Endothelial cell (in vitro differentiated cells): ENCODE measurements around the gene RAD51B. TPM values are rescaled to one million over a fixed set of nuclear protein-coding genes. Genes with fewer than 3 reads are reported as not detected.

Experiments
- DNase-seq: peaks from one replicate; pipeline ENCODE4 v3.0.0; 2021; ENCODE audit warnings: low spot score
- H3K27ac Mint-ChIP-seq: one replicate; pipeline ENCODE4 v1.8.0; 2021; ENCODE audit warnings: mixed read lengths, inconsistent platforms; ENCODE audit not compliant: unreplicated experiment
- H3K27me3 Mint-ChIP-seq: one replicate; pipeline ENCODE4 v1.8.0; 2021; ENCODE audit warnings: mild to moderate bottlenecking, moderate library complexity, mixed read lengths, inconsistent platforms; ENCODE audit not compliant: unreplicated experiment
- H3K36me3 Mint-ChIP-seq: one replicate; pipeline ENCODE4 v1.8.0; 2021; ENCODE audit warnings: mild to moderate bottlenecking, low read depth, mixed read lengths, inconsistent platforms; ENCODE audit not compliant: unreplicated experiment
- H3K4me1 Mint-ChIP-seq: one replicate; pipeline ENCODE4 v1.8.0; 2021; ENCODE audit warnings: mild to moderate bottlenecking, mixed read lengths, inconsistent platforms; ENCODE audit not compliant: unreplicated experiment
- H3K4me3 Mint-ChIP-seq: one replicate; pipeline ENCODE4 v1.8.0; 2021; ENCODE audit warnings: mild to moderate bottlenecking, mixed read lengths, inconsistent platforms; ENCODE audit not compliant: unreplicated experiment
- H3K9me3 Mint-ChIP-seq: one replicate; pipeline ENCODE4 v1.8.0; 2021; ENCODE audit warnings: mixed read lengths, inconsistent platforms; ENCODE audit not compliant: unreplicated experiment
- total RNA-seq: library from RNA; stranded (reverse); fragmentation: NEBNext Ultra II Directional; extraction: Animal tissue kit (Norgen Biotek cat#: 25700); gene quantifications from one replicate; pipeline ENCODE4 v1.2.1, GENCODE V29; 2021; ENCODE audit not compliant: unreplicated experiment
- TF ChIP-seq, protein P1 (sequence below): fragments of 200-600 bp; sonication (generic); IDR thresholded peaks from one replicate; pipeline ENCODE4 v1.5.0; 2021; ENCODE audit warnings: antibody characterized with exemption; ENCODE audit not compliant: unreplicated experiment

RAD51B gene
- total RNA-seq, 1 donor from 2014 or later: 23.5 TPM

DNA sequence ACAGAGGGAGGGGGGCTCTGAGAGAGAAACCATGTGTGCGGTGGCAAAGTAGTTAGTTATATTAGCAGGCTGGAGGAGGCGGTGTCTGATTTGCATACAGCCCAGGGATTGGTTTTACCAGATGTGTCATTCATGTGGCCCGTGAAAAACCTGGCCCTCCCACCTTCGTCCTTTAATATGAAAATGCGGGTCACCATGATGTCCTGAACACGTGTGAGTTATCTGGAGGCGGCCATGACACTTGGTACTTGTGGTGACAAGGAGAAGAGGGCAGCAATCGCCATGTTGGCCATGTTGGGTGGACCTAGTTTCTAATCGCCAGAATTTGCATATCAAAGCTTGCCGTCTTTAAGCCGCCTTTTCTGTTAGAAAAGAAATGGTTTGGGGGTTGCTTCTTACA is 108.8 kb downstream of the RAD51B start:
- Mint-ChIP-seq H3K4me1 (peaks cover 2% of the 10 kb centered on the region), H3K4me3 (no peak overlapping the region), H3K36me3 (peaks cover 13% of the 10 kb centered on the region), H3K27me3 (peaks cover 2% of the 10 kb centered on the region), H3K9me3 (no peaks in the 10 kb centered on the region), H3K27ac (no peak overlapping the region)
- no peak for DNase-seq
- TF ChIP-seq, protein P1, sequence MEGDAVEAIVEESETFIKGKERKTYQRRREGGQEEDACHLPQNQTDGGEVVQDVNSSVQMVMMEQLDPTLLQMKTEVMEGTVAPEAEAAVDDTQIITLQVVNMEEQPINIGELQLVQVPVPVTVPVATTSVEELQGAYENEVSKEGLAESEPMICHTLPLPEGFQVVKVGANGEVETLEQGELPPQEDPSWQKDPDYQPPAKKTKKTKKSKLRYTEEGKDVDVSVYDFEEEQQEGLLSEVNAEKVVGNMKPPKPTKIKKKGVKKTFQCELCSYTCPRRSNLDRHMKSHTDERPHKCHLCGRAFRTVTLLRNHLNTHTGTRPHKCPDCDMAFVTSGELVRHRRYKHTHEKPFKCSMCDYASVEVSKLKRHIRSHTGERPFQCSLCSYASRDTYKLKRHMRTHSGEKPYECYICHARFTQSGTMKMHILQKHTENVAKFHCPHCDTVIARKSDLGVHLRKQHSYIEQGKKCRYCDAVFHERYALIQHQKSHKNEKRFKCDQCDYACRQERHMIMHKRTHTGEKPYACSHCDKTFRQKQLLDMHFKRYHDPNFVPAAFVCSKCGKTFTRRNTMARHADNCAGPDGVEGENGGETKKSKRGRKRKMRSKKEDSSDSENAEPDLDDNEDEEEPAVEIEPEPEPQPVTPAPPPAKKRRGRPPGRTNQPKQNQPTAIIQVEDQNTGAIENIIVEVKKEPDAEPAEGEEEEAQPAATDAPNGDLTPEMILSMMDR: no peak

GRCh38 chr14:67932708-67933246 is 113.2 kb downstream of the RAD51B start:
- Mint-ChIP-seq H3K27me3 (peaks cover 3% of the 10 kb centered on the region), H3K27ac (no peak overlapping the region), H3K36me3 (no peaks in the 10 kb centered on the region), H3K9me3 (no peaks in the 10 kb centered on the region), H3K4me1 (peaks cover 17% of the 10 kb centered on the region), H3K4me3 (no peak overlapping the region)
- no peak for DNase-seq
- TF ChIP-seq, protein P1: no peak

GRCh38 chr14:67933266-67933665 is 113.7 kb downstream of the RAD51B start:
- peaks cover 3% of the 10 kb centered on the region for H3K27me3 Mint-ChIP-seq
- H3K27ac Mint-ChIP-seq: no peak overlapping the region

DNA sequence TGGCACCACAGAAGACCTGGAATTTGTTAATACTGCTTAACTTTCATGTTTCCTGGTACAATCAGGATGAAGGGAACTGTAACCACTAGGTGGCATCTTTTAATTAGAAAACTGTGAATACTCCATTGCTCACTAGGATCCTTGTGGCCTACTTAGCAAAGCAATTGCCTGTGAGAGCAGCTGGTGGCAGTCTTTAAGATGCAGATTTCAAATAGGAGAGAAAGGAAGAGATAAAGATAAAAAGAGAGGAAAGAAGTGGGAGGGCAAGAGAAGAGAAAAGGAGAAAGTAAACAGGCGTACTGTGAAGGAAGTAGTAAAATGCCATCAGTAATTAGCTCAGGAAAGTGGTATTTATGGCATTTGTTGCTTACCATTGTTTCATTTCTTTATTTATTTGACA is 114.5 kb downstream of the RAD51B start:
- no peak overlapping the region for H3K4me3 Mint-ChIP-seq
- no peaks in the 10 kb centered on the region for H3K36me3 Mint-ChIP-seq
- peak; percentile 28 for DNase-seq
- TF ChIP-seq, protein P1: peak; percentile 54
- H3K27me3 Mint-ChIP-seq: peaks cover 3% of the 10 kb centered on the region
- H3K27ac Mint-ChIP-seq: peak overlapping the region; percentile 4
- peaks cover 18% of the 10 kb centered on the region for H3K4me1 Mint-ChIP-seq
- no peaks in the 10 kb centered on the region for H3K9me3 Mint-ChIP-seq

More at GRCh38 chr14:67933266-67933665, 113.7 kb downstream of the RAD51B start:
- H3K9me3 Mint-ChIP-seq: no peaks in the 10 kb centered on the region
- H3K4me3 Mint-ChIP-seq: no peak overlapping the region
- no peaks in the 10 kb centered on the region for H3K36me3 Mint-ChIP-seq
- H3K4me1 Mint-ChIP-seq: peaks cover 18% of the 10 kb centered on the region
- no peak for DNase-seq
- TF ChIP-seq, protein P1: no peak

DNA sequence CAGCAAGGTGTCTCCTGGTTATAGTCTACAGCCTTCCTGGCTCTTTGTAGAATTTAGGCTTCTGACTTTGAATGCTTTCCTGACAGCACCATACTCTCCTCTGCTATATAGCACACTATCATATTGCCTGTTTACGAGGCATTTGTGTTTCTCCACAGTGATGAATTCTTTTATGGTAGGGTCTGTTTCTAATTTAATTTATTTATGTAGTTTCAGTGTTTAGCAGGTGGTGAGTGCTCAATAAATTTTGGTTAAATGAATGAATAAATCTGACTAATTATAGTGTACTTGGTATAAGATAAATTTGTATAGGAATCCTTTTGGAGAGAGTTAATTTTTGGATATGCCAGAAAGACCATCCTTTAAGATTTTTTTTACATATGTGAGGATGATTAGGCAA is 115.3 kb downstream of the RAD51B start:
- DNase-seq: no peak
- Mint-ChIP-seq H3K36me3 (no peaks in the 10 kb centered on the region), H3K4me1 (peaks cover 18% of the 10 kb centered on the region)

More for the DNA sequence above, 115.3 kb downstream of the RAD51B start:
- TF ChIP-seq, protein P1: no peak
- H3K4me3 Mint-ChIP-seq: no peak overlapping the region
- peaks cover 3% of the 10 kb centered on the region for H3K27me3 Mint-ChIP-seq
- H3K9me3 Mint-ChIP-seq: no peaks in the 10 kb centered on the region
- H3K27ac Mint-ChIP-seq: no peak overlapping the region
